Measurements from ENCODE around the gene KIF16B.
A peak's percentile ranks its signal among the peaks of the same experiment; 100 is the strongest.

The KIF16B gene

GRCh38 chr20:16346956-16347355 lies 226.3 kb downstream of the KIF16B start:
- no peak for DNase-seq

- DNase-seq: no peak
Measured at GRCh38 chr20:16337707-16338106, 235.5 kb downstream of the KIF16B start.

- DNase-seq: no peak
Measured at GRCh38 chr20:16327606-16328005, 245.6 kb downstream of the KIF16B start.

GRCh38 chr20:16321291-16321690 lies 252.0 kb downstream of the KIF16B start:
- DNase-seq: peak; percentile 31 to 62

GRCh38 chr20:16317445-16318362 lies 255.5 kb downstream of the KIF16B start:
- DNase-seq: peak; percentile 55 to 78

- peak in 1 of 2 donors; percentile 5 for DNase-seq
Measured at GRCh38 chr20:16316513-16316912, 256.7 kb downstream of the KIF16B start.

- DNase-seq: no peak
Measured at GRCh38 chr20:16314748-16315159, 258.5 kb downstream of the KIF16B start.

GRCh38 chr20:16314320-16314719 lies 258.9 kb downstream of the KIF16B start:
- DNase-seq: no peak

- DNase-seq: no peak
Measured at GRCh38 chr20:16313917-16314316, 259.3 kb downstream of the KIF16B start.

GRCh38 chr20:16312998-16313397 lies 260.2 kb downstream of the KIF16B start:
- DNase-seq: no peak

GRCh38 chr20:16311756-16312155 lies 261.5 kb downstream of the KIF16B start:
- no peak for DNase-seq

GRCh38 chr20:16308754-16309153 lies 264.5 kb downstream of the KIF16B start:
- no peak for DNase-seq

GRCh38 chr20:16302818-16303217 lies 270.4 kb downstream of the KIF16B start:
- no peak for DNase-seq

- DNase-seq: no peak
Measured at GRCh38 chr20:16301986-16302385, 271.3 kb downstream of the KIF16B start.

GRCh38 chr20:16299897-16300296 lies 273.4 kb downstream of the KIF16B start:
- DNase-seq: no peak

- no peak for DNase-seq
Measured at GRCh38 chr20:16296931-16297330, 276.3 kb downstream of the KIF16B start.

GRCh38 chr20:16295534-16295933 lies 277.7 kb downstream of the KIF16B start:
- no peak for DNase-seq

- DNase-seq: no peak
Measured at GRCh38 chr20:16293590-16293989, 279.7 kb downstream of the KIF16B start.

GRCh38 chr20:16292226-16292880 lies 280.9 kb downstream of the KIF16B start:
- peak; percentile 66 to 77 for DNase-seq

GRCh38 chr20:16290358-16290757 lies 282.9 kb downstream of the KIF16B start:
- DNase-seq: no peak

GRCh38 chr20:16287776-16288175 lies 285.5 kb downstream of the KIF16B start:
- no peak for DNase-seq

GRCh38 chr20:16286601-16287000 lies 286.6 kb downstream of the KIF16B start:
- no peak for DNase-seq

GRCh38 chr20:16284385-16285100 lies 288.7 kb downstream of the KIF16B start:
- peak in 1 of 2 donors; percentile 17 for DNase-seq

All from inflammatory macrophage treated with lipopolysaccharide for 1 hour (primary cell).